Smooth muscle cell (in vitro differentiated cells): ENCODE measurements around the gene WDR33. TPM values are rescaled to one million over a fixed set of nuclear protein-coding genes. Genes with fewer than 3 reads are reported as not detected.
"Not testable (repeated sequence)": the region's sequence is repeated elsewhere in the genome, so short reads cannot be mapped to it uniquely, and the experiment has no call there.

ENCODE experiments used
- DNase-seq: peaks from one replicate; lab custom pipeline; 2025; ENCODE audit not compliant: unreplicated experiment; lab: John Stamatoyannopoulos, UW
- H2AFZ ChIP-seq: fragments of 200-600 bp; sonication (generic); 2 replicates; pipeline ENCODE4 v1.6.0; 2016; ENCODE audit warnings: antibody characterized with exemption, low read depth, mild to moderate bottlenecking
- H3F3A ChIP-seq: fragments of 200-600 bp; sonication (generic); 2 replicates; pipeline ENCODE4 v1.6.0; 2017; ENCODE audit warnings: antibody characterized with exemption, low read depth
- H3K27ac ChIP-seq: fragments of 200-600 bp; sonication (generic); 2 replicates; pipeline ENCODE4 v1.5.1; 2016; ENCODE audit warnings: low read depth, mild to moderate bottlenecking
- H3K27me3 ChIP-seq: fragments of 200-600 bp; sonication (generic); 2 replicates; pipeline ENCODE4 v1.6.1; 2016; ENCODE audit warnings: low read depth, mild to moderate bottlenecking
- H3K36me3 ChIP-seq: fragments of 200-600 bp; sonication (generic); 2 replicates; pipeline ENCODE4 v1.5.1; 2016; ENCODE audit warnings: low read depth
- H3K4me1 ChIP-seq: fragments of 200-600 bp; sonication (generic); 2 replicates; pipeline ENCODE4 v1.5.1; 2016; ENCODE audit warnings: low read depth
- H3K4me2 ChIP-seq: fragments of 200-600 bp; sonication (generic); 2 replicates; pipeline ENCODE4 v1.6.0; 2016; ENCODE audit warnings: mild to moderate bottlenecking
- H3K4me3 ChIP-seq: fragments of 200-600 bp; sonication (generic); 2 replicates; pipeline ENCODE4 v1.5.1; 2016; ENCODE audit warnings: mild to moderate bottlenecking
- H3K79me2 ChIP-seq: fragments of 200-600 bp; sonication (generic); 2 replicates; pipeline ENCODE4 v1.6.0; 2016; ENCODE audit warnings: low read depth, mild to moderate bottlenecking
- H3K9ac ChIP-seq: fragments of 200-600 bp; sonication (generic); 2 replicates; pipeline ENCODE4 v1.6.0; 2016; ENCODE audit warnings: low read depth
- H3K9me3 ChIP-seq: fragments of 200-600 bp; sonication (generic); replicated peaks from 2 replicates; pipeline ENCODE4 v1.5.1; 2016; ENCODE audit warnings: low read depth
- H4K20me1 ChIP-seq: fragments of 200-600 bp; sonication (generic); 2 replicates; pipeline ENCODE4 v1.6.0; 2016; ENCODE audit warnings: low read depth
- CTCF ChIP-seq: fragments of 200-600 bp; sonication (generic); IDR thresholded peaks from 2 replicates; pipeline ENCODE4 v1.5.1; 2017; ENCODE audit warnings: borderline replicate concordance, mild to moderate bottlenecking, antibody characterized with exemption; ENCODE audit not compliant: insufficient read depth, poor library complexity, severe bottlenecking
- WGBS: methylation state at CpG from one replicate; pipeline ENCODE4 v1.1.7; 2016; ENCODE audit warnings: low lambda C conversion rate; 5-methylcytosine and 5-hydroxymethylcytosine counted together
- polyA plus RNA-seq: library from polyadenylated mRNA; unstranded; fragments of >200 nt; fragmentation: Nextera tagmentation; extraction: Ambion mirVana; gene quantifications from 2 replicates; pipeline ENCODE4 v1.2.1, GENCODE V29; 2016
- total RNA-seq: library from RNA; depleted of rRNA; stranded (reverse); fragments of >200 nt; gene quantifications from 2 replicates; pipeline ENCODE4 v1.2.3, GENCODE V29; 2014

The WDR33 gene
- total and polyA plus RNA-seq, 2 experiments from 2014 or later = 30.4 to 43.3 TPM

- H3F3A ChIP-seq = peaks cover 6% of the 10 kb centered on the region
- H3K4me1 ChIP-seq = peaks cover 17% of the 10 kb centered on the region
- DNase-seq = no peak
- TF ChIP-seq CTCF = no peak
- no peak overlapping the region for H2AFZ ChIP-seq
- H3K27ac ChIP-seq = no peak overlapping the region
- 93% methylated on average over 6 of the region's 6 CpGs for WGBS
- no peak overlapping the region for H3K9ac ChIP-seq
- peaks cover 100% of the 10 kb centered on the region for H3K79me2 ChIP-seq
- H3K9me3 ChIP-seq = no peaks in the 10 kb centered on the region
- H3K27me3 ChIP-seq = no peaks in the 10 kb centered on the region
- H3K4me3 ChIP-seq = no peak overlapping the region
- H4K20me1 ChIP-seq = peaks cover 94% of the 10 kb centered on the region
- H3K36me3 ChIP-seq = no peaks in the 10 kb centered on the region
- no peak overlapping the region for H3K4me2 ChIP-seq
Observed at GRCh38 chr2:127805491-127805890, 5.5 kb downstream of the WDR33 start.

GRCh38 chr2:127799926-127800325 is 11.0 kb downstream of the WDR33 start:
- no peak for DNase-seq
- peaks cover 100% of the 10 kb centered on the region for H3K79me2 ChIP-seq
- no peaks in the 10 kb centered on the region for H3F3A ChIP-seq
- H3K9ac ChIP-seq = no peak overlapping the region
- peaks cover 100% of the 10 kb centered on the region for H4K20me1 ChIP-seq
- no peaks in the 10 kb centered on the region for H3K9me3 ChIP-seq
- H3K27me3 ChIP-seq = no peaks in the 10 kb centered on the region
- no peak overlapping the region for H3K4me3 ChIP-seq
- H3K36me3 ChIP-seq = no peaks in the 10 kb centered on the region
- H3K4me2 ChIP-seq = no peak overlapping the region
- WGBS = 98% methylated on average over 3 of the region's 3 CpGs
- no peak for TF ChIP-seq CTCF
- H3K27ac ChIP-seq = no peak overlapping the region
- no peak overlapping the region for H2AFZ ChIP-seq
- no peaks in the 10 kb centered on the region for H3K4me1 ChIP-seq

- Histone ChIP-seq H3K4me1 (no peaks in the 10 kb centered on the region), H3K9me3 (no peaks in the 10 kb centered on the region), H3K36me3 (no peaks in the 10 kb centered on the region), H3K4me3 (no peak overlapping the region), H2AFZ (no peak overlapping the region), H3K9ac (no peak overlapping the region), H3K27me3 (no peaks in the 10 kb centered on the region), H4K20me1 (peaks cover 100% of the 10 kb centered on the region), H3K79me2 (peaks cover 100% of the 10 kb centered on the region), H3K4me2 (no peak overlapping the region), H3F3A (no peaks in the 10 kb centered on the region), H3K27ac (no peak overlapping the region)
- 100% methylated on average over 2 of the region's 2 CpGs for WGBS
- no peak for DNase-seq
- no peak for TF ChIP-seq CTCF
Observed at GRCh38 chr2:127796389-127796788, 14.6 kb downstream of the WDR33 start.

- H4K20me1 ChIP-seq = peaks cover 98% of the 10 kb centered on the region
- not testable (repeated sequence) for DNase-seq, H3K27me3 ChIP-seq, H3K9me3 ChIP-seq, H3K9ac ChIP-seq, H3K36me3 ChIP-seq, H3K4me2 ChIP-seq, H3F3A ChIP-seq, H3K27ac ChIP-seq, H3K4me1 ChIP-seq, H2AFZ ChIP-seq, H3K4me3 ChIP-seq
- WGBS = 98% methylated on average over 6 of the region's 6 CpGs
- H3K79me2 ChIP-seq = peaks cover 97% of the 10 kb centered on the region
Observed at GRCh38 chr2:127794901-127795300, 16.1 kb downstream of the WDR33 start.
